Raji (cell line): Measurements from ENCODE around the gene OMA1.

Source experiments
- POLR2A ChIP-seq: IDR thresholded peaks from 2 replicates; pipeline ENCODE4 v1.6.1; 2011; ENCODE audit warnings: low read depth, low read length, control low read depth; ENCODE audit not compliant: insufficient read depth

The OMA1 gene

DNA sequence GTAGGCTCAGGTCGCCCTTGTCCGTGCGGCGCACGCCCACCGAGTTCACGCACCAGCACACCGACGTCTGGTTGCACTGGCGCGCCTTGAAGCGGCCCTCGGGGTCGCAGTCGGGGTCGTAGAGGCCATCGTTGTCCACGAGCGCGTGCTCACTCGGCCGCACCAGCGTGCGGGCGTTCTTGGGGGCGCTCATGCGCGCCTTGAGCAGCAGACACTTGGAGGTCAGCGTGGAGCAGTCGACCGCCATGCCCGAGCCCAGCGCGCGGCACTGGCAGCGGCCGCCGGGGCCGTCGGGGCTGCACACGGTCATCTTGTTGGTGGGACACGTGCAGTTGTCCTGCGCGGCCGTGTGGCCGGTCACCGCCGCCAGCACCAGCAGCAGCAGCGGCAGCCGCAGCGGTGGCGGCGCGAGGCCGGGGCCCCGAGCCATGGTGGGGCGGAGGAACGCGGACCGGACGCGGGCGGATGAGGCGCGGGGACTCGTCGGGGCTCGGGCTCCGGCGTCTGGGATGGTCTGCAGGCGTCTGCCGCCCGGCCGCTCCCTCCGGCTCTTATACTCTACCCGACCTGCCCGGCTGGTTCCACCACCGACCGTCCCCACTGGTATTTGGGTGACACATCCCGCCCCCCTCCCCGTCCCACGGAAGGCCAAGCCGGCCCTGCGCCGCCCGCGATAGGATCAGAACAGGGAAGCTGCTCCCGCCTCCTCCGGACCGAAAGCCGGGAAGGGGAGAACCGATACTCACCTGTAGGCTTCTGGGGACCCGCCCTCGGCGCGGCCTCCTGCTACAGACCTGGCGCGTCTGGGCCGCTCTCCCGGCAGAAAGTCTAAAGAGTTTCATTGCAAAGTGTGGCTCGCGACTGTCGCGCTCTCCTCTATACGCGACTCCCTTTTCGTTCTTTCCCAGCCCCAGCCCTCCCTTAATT, 30.5 kb upstream of the OMA1 start, which contains the start of gene TACSTD2:
TACSTD2 (minus strand) TSS at position 526 of the 927 bp plus-strand sequence; CDS start at position 430, 96 bp downstream.
- no peak for TF ChIP-seq POLR2A

GRCh38 chr1:58576325-58576726, 29.8 kb upstream of the OMA1 start:
- no peak for TF ChIP-seq POLR2A

- no peak for TF ChIP-seq POLR2A
Measured at GRCh38 chr1:58575551-58576324, 29.2 kb upstream of the OMA1 start.

GRCh38 chr1:58574816-58575215, 28.3 kb upstream of the OMA1 start:
- TF ChIP-seq POLR2A: no peak

DNA sequence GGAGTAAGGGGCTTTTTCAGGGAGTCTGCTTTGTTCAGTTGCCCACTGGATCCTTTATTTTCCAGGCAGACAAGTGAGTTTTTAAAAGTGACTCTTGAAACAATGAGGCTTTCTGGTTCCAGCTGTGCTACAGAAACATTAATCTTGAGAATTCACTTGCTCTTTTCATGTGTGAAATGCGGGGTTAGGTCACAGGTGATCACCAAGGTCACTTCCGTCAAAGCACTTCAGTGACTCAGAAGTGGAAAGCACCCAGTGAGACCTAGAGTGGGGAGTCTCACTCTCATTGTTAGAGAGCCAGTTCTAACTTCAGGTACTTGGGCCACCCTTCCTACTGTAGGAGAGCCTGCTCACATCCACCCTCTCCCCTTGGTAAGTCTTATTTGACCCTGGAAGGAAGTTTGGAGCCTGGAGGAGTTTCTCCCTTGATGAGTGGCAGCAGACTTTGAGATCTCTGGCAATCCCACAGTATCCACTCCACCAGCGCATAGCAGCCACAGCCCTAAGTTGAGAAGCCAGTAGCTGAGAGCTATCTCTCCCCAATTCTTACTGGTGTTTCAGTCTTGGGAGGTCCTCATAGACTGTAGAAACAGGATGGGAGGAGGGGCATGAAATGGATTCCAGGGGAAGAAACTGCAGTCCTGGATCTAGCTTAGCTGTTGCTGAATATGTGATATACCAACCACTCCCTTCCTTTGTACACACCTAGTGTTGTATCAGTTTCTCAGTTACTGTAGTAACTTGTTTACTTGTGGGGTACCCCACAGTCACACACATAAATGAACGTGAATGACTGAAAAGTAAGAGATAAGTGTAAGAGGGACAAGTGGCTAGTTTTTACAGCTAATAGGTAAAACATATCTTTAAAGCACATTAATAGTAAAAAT, 27.4 kb upstream of the OMA1 start:
- no peak for TF ChIP-seq POLR2A

GRCh38 chr1:58573138-58573537, 26.6 kb upstream of the OMA1 start:
- no peak for TF ChIP-seq POLR2A

DNA sequence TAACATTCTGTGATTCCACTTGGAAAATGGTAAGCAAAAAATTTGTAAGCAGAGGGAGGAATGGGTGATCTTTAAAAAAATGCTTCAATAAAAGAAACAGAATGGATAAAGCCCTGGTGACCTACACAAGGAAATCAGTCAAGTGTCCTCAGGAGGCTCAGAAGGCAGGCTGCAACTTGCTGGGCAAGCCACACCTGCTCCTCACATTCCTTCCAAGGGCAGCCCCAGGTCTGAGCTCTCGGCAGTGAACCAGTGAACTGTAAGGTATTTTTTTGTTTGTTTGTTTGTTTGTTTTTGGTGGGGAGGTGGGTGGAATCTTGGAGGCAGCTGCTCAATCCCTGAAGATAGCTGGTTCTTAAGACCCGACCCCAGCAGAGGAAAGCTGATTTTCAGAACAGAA, 26.2 kb upstream of the OMA1 start:
- no peak for TF ChIP-seq POLR2A

- no peak for TF ChIP-seq POLR2A
Measured at GRCh38 chr1:58571616-58572015, 25.1 kb upstream of the OMA1 start.

DNA sequence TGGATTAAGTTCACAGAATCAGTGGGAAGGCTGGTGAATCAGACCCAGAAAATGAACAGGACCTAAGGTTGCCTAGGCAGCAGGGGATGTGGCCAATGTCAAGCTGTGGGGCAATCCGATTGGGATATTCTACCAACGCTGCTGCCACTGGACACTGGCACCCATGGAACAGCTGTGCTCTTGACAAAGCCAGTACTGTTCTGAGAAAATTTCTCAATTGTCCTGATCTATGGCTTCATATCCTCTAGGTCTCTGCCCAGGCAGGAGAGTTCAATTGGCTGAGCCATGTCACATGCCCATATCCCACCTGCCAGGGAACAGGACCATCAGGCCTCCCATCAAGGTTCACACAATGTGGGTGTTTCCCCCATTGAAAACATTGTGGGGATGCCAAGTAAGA, 24.3 kb upstream of the OMA1 start:
- TF ChIP-seq POLR2A: no peak

DNA sequence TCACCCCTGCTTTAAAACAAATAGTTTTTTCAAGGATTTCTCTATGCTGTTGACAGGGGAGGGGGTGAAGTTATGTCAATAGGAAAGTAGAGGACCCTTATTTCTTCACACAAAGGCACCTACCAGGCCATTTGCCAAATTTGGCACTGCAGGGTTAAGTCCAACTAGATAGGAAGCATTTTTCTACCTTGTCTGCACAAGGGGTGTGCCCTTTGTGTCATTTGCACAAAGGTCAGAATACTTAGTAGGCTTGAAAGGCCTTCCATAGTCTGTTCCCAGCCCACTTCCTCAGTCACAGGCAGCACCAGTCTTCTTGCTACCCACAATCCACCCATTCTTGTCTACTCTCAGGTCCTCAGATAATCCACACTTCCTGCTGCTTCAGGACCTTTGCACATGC, 23.6 kb upstream of the OMA1 start:
- TF ChIP-seq POLR2A: no peak

DNA sequence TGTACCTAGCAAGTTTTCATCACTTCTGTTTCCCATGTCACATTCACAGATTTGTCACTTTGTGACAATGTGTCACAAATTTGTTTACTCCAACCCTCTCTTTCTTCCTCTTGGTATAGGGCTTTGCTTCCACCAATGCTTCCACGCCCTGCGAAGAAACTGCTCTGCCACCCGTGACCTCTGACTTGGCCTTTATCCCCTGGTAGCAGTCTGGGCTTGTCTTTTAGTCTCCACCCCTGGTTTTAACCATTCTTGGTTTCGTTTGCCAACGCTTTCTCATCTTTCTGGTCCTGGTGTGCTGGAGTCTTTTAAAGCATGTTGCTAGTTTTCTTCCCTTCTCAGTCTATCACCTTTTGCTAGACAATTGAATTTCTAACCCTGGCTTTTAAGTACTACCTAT, 22.4 kb upstream of the OMA1 start:
- no peak for TF ChIP-seq POLR2A

DNA sequence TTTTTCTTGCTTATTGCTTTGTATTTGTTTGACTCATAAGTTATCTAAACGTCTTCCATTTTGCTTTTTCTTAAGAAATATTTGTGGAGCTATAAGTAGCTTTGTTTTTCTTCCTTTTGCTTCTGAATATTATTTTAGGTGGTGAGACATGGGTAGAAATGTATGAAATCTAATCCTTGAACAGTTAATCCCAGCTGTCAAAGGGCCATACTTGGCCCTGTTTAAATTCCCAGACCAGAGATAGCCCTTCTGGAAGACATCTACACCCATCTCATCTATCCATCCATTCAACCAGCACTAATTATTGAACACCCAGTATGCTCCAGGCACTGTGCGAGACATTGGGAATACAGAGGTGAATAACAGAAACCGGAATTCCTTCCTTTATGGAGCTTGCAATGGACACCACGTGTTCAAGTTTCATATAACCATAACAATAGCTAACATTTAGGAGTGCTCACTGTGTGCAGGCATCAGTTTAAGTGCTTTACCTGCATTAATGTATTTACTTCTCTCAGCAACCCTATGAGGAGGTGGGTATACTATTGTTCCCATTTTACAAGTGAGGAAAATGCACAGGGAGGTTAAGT, 21.8 kb upstream of the OMA1 start:
- TF ChIP-seq POLR2A: no peak

- TF ChIP-seq POLR2A: no peak
Measured at GRCh38 chr1:58566339-58566738, 19.8 kb upstream of the OMA1 start.

GRCh38 chr1:58561633-58562032, 15.1 kb upstream of the OMA1 start:
- TF ChIP-seq POLR2A: no peak

DNA sequence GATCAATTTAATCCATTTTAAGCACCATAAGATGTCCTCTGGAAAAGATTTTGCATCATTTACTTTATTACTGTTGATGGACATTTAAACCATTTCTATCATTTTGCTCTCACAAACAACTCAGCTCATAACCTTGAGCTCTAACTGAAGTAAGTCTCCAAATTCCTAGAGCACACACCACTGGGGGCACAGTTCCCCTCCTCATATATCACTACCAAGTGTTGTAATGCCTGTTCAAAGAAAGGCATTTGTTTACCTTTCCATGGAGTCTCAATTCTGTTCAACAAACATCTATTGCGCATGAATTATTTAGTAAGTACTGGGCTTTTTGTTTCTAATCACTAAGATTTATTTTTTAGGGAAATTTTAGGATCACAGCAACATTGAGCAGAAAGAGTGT, 8.9 kb upstream of the OMA1 start:
- no peak for TF ChIP-seq POLR2A
